SK-N-SH (cell line): ENCODE data around the gene MIOX.

ENCODE experiments used
- CTCF ChIP-seq: fragments of 200-600 bp; sonication (generic); IDR thresholded peaks from 2 replicates; pipeline ENCODE4 v1.6.1; 2017; ENCODE audit warnings: antibody characterized with exemption, mild to moderate bottlenecking, moderate library complexity
- EZH2phosphoT487 ChIP-seq: fragments of 200-600 bp; sonication (generic); IDR thresholded peaks from 2 replicates; pipeline ENCODE4 v1.6.1; 2017; ENCODE audit warnings: low read depth, mixed run types, mild to moderate bottlenecking, antibody characterized with exemption, moderate library complexity, borderline replicate concordance
- IRF3 ChIP-seq: fragments of 150-350 bp; IDR thresholded peaks from 2 replicates; pipeline ENCODE4 v1.6.1; 2016; ENCODE audit warnings: mild to moderate bottlenecking, low read depth, low read length
- NRF1 ChIP-seq: IDR thresholded peaks from 2 replicates; pipeline ENCODE4 v1.6.1; 2012; ENCODE audit warnings: low read depth, mild to moderate bottlenecking, low read length
- SIN3A ChIP-seq: IDR thresholded peaks from 2 replicates; pipeline ENCODE4 v1.6.1; 2012; ENCODE audit warnings: low read depth, mild to moderate bottlenecking, low read length, moderate library complexity, borderline replicate concordance
- TCF12 ChIP-seq: IDR thresholded peaks from 2 replicates; pipeline ENCODE4 v1.4.0; 2012
- TF ChIP-seq, protein P1 (sequence below): IDR thresholded peaks from 2 replicates; pipeline ENCODE4 v1.4.0; 2012; ENCODE audit warnings: low read depth

GRCh38 chr22:50519151-50519550 lies 32.5 kb downstream of the MIOX start:
- TF ChIP-seq EZH2phosphoT487 (no peak), CTCF (no peak), SIN3A (no peak), NRF1 (no peak), IRF3 (no peak), TCF12 (no peak)
- TF ChIP-seq, protein P1, sequence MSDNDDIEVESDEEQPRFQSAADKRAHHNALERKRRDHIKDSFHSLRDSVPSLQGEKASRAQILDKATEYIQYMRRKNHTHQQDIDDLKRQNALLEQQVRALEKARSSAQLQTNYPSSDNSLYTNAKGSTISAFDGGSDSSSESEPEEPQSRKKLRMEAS: no peak
